GM12874 (cell line): ENCODE measurements around the gene GMDS.

Experiments
- CTCF ChIP-seq: IDR thresholded peaks from 2 replicates; pipeline ENCODE4 v1.5.1; 2011; ENCODE audit warnings: low read depth, mild to moderate bottlenecking, control low read depth, low read length, moderate library complexity; ENCODE audit not compliant: insufficient read depth

The GMDS gene

GRCh38 chr6:1616701-1617463 lies 628.5 kb downstream of the GMDS start:
- TF ChIP-seq CTCF = no peak

- TF ChIP-seq CTCF = no peak
Measured at GRCh38 chr6:1615853-1616420, 629.5 kb downstream of the GMDS start.

- TF ChIP-seq CTCF = no peak
Measured at GRCh38 chr6:1615151-1615852, 630.1 kb downstream of the GMDS start.

GRCh38 chr6:1614448-1615150 lies 630.8 kb downstream of the GMDS start:
- TF ChIP-seq CTCF = no peak

- TF ChIP-seq CTCF = no peak
Measured at GRCh38 chr6:1613688-1614447, 631.5 kb downstream of the GMDS start.

GRCh38 chr6:1613346-1613687 lies 632.1 kb downstream of the GMDS start:
- no peak for TF ChIP-seq CTCF
